Lung (tissue), 12 donors: ENCODE measurements around the gene CGN. TPM values are rescaled to one million over a fixed set of nuclear protein-coding genes. Genes with fewer than 3 reads are reported as not detected.

Source experiments
- ATAC-seq: fragments of 200-7000 bp; cut with Tn5 transposase; one replicate; pipeline ENCODE4 v1.9.1; 2020; ENCODE audit warnings: moderate number of reproducible peaks; ENCODE audit not compliant: insufficient read depth, low FRiP score
- DNase-seq, 3 donors: peaks; one replicate each; pipeline ENCODE4 v3.0.0-alpha.2; 2013 to 2017
- H3K27ac ChIP-seq, 2 donors: one replicate each; pipeline ENCODE4 v1.5.1; 2013; ENCODE audit warnings: mild to moderate bottlenecking in 2 of 2, moderate library complexity in 2 of 2, control low read depth in 1 of 2, inconsistent platforms in 1 of 2, low read depth in 1 of 2, low read length in 1 of 2
- H3K27me3 ChIP-seq, 3 donors: one replicate each; pipeline ENCODE4 v1.5.1; 2013; ENCODE audit warnings: low read length in 2 of 3; ENCODE audit not compliant: control insufficient read depth in 3 of 3, insufficient read depth in 3 of 3
- H3K36me3 ChIP-seq, 4 donors: one replicate each; pipeline ENCODE4 v1.5.1; 2013; ENCODE audit warnings: low read length in 4 of 4, mild to moderate bottlenecking in 1 of 4, moderate library complexity in 1 of 4; ENCODE audit not compliant: control insufficient read depth in 4 of 4, insufficient read depth in 4 of 4
- H3K4me1 ChIP-seq, 5 donors: one replicate each; pipeline ENCODE4 v1.5.1; 2013; ENCODE audit warnings: low read length in 5 of 5, mild to moderate bottlenecking in 2 of 5, moderate library complexity in 1 of 5; ENCODE audit not compliant: control insufficient read depth in 5 of 5, insufficient read depth in 5 of 5
- H3K4me3 ChIP-seq: one replicate; pipeline ENCODE4 v1.5.1; 2013; ENCODE audit warnings: mild to moderate bottlenecking, control low read depth, moderate library complexity
- H3K9ac ChIP-seq, 2 donors: one replicate each; pipeline ENCODE4 v1.5.1; 2013; ENCODE audit warnings: low read length in 2 of 2, control low read depth in 1 of 2; ENCODE audit not compliant: insufficient read depth in 1 of 2
- H3K9me3 ChIP-seq, 4 donors: one replicate each; pipeline ENCODE4 v1.5.1; 2013; ENCODE audit warnings: low read length in 3 of 4, mild to moderate bottlenecking in 1 of 4, moderate library complexity in 1 of 4; ENCODE audit not compliant: control insufficient read depth in 4 of 4, insufficient read depth in 3 of 4
- WGBS, 2 donors: extraction: QIAGEN DNeasy Blood & Tissue Kit; methylation state at CpG; one replicate each; pipeline ENCODE4 v1.1.7; 2013; 5-methylcytosine and 5-hydroxymethylcytosine counted together
- polyA plus RNA-seq, 2 donors: library from polyadenylated mRNA; stranded (reverse); fragments of 200-250 nt; gene quantifications; one replicate each; pipeline ENCODE4 v1.2.1, GENCODE V29; 2013
- total RNA-seq, 2 donors: library from RNA; depleted of rRNA in 1 of 2; stranded (reverse); fragments of >200 nt in 1 of 2; gene quantifications; one replicate each; pipeline ENCODE4 v1.2.1, GENCODE V29; 2014 to 2021
- TF ChIP-seq, protein P1 (sequence below): IDR thresholded peaks from 2 replicates; pipeline ENCODE4 v1.5.1; 2012; ENCODE audit warnings: mild to moderate bottlenecking; ENCODE audit errors: control extremely low read depth, extremely low read depth
- donor health status: control.
- donor health status: control.
- donor health status: Bipolar disorder and iron deficiency.
- donor health status: healthy.
- donor health status: DM: yes; HTN: yes; CAD: no.

The CGN gene
- total and polyA plus RNA-seq, 4 donors: 23.4 to 74.9 (median 36.8) TPM

DNA sequence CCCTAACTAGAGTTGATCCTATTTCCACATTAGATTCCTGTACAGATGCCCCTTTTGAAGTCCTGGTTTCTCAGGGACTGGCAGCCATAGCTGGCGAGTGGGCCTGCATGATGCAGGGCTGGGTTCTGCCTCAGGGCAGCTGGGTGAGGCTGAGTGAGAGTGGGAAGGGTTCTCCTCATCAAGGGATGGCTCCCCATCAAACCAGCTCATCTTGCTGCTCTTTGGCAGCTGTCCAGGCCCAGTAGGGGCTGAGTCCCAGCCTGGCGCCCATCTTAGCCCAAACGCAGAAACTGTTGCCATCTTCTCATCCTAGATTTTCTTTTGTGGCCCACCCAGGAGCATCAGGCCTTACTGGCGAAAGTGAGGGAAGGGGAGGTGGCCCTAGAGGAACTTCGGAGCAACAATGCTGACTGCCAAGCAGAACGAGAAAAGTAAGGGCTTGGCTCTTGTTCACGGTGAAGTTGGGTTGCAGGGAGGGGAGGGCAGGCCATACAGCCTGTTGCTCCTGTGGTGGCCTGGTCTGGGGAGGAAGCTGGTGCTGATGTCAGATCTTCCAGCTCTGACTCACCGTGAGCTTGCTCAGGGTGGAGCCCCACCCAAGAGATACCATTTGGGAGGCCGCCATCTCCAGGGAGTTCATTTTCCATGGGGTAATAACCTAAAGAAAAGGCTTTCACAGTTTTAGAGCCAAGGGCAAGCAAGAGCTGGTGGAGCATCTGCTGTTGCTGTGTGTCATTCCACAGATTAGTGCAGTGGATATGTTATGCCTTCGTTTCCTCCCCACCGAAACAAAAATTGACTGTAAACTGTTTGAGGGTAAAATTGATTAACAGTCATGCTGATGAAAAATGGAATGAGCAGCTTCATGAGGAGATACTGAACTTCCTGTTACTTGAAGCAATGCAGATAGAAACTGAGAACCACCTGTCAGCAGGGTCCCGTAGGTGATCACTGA, 63.7 kb downstream of the CGN start:
- Histone ChIP-seq H3K27me3 (no peaks in the 10 kb centered on the region), H3K9me3 (no peaks in the 10 kb centered on the region), H3K9ac (no peak overlapping the region), H3K4me3 (no peak overlapping the region), H3K36me3 (peaks cover 0 to 14% (median 0%) of the 10 kb centered on the region in 4 donors), H3K27ac (no peak overlapping the region), H3K4me1 (no peaks in the 10 kb centered on the region)
- TF ChIP-seq, protein P1, sequence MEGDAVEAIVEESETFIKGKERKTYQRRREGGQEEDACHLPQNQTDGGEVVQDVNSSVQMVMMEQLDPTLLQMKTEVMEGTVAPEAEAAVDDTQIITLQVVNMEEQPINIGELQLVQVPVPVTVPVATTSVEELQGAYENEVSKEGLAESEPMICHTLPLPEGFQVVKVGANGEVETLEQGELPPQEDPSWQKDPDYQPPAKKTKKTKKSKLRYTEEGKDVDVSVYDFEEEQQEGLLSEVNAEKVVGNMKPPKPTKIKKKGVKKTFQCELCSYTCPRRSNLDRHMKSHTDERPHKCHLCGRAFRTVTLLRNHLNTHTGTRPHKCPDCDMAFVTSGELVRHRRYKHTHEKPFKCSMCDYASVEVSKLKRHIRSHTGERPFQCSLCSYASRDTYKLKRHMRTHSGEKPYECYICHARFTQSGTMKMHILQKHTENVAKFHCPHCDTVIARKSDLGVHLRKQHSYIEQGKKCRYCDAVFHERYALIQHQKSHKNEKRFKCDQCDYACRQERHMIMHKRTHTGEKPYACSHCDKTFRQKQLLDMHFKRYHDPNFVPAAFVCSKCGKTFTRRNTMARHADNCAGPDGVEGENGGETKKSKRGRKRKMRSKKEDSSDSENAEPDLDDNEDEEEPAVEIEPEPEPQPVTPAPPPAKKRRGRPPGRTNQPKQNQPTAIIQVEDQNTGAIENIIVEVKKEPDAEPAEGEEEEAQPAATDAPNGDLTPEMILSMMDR: no peak
- WGBS, 2 donors: 87 to 93% methylated on average over 12 of the region's 12 CpGs
- ATAC-seq: peak; percentile 53
- no peak for DNase-seq

DNA sequence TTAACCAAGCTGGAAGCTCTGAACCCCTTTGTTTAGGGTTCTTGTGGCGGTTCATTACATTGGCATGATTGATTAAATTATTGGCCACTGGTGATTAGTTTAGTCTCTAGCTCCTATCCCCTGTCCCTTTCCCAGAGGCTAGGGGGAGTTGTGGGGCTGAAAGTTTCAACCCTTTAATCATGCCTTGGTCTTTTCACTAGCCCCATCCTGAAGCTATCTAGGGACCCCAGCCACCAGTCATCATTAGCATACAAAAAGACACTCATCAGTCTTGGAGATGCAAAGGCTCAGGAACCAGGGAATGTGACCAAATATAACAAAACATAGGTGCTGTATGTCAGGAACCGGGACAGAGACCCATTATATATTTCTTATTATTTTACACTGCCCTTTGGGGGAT, 66.0 kb downstream of the CGN start:
- 92 to 100% methylated on average over 2 of the region's 2 CpGs for WGBS, 2 donors
- H3K36me3 ChIP-seq: peaks cover 0 to 20% (median 0%) of the 10 kb centered on the region in 4 donors

DNA sequence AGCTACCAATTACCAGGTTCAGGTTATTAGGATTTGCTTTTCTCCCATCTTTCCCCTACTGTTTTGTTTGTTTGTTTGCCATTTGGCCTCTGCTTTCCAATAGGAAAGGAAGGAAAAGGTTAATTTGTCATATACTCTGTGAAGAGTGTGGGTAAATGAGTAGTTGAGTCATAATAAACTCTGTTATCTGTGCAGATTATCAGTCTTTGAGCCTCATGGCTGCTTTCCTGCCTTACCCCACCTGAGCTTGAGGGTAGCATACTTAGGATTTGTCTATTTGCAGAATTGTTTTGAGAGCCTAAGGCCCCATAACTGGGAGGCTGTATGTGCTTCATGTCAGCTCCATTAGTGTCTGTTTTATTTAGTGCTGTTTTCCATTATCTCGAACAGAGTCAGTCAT, 67.8 kb downstream of the CGN start:
- Histone ChIP-seq H3K27me3 (no peaks in the 10 kb centered on the region), H3K4me1 (no peaks in the 10 kb centered on the region), H3K9me3 (no peaks in the 10 kb centered on the region), H3K27ac (no peak overlapping the region), H3K4me3 (no peak overlapping the region), H3K9ac (no peak overlapping the region), H3K36me3 (peaks cover 0 to 23% (median 0%) of the 10 kb centered on the region in 4 donors)
- WGBS, 2 donors: 89 to 97% methylated on average over 1 of the region's 1 CpG
- DNase-seq (no peak), ATAC-seq (no peak)
- TF ChIP-seq, protein P1: no peak

More for the DNA sequence above, 66.0 kb downstream of the CGN start:
- H3K27ac ChIP-seq: no peak overlapping the region
- DNase-seq (no peak), ATAC-seq (no peak)
- TF ChIP-seq, protein P1: no peak
- H3K27me3 ChIP-seq: no peaks in the 10 kb centered on the region
- no peak overlapping the region for H3K9ac ChIP-seq
- H3K4me3 ChIP-seq: no peak overlapping the region
- H3K4me1 ChIP-seq: no peaks in the 10 kb centered on the region
- no peaks in the 10 kb centered on the region for H3K9me3 ChIP-seq
